HepG2 (cell line): ENCODE data around the gene ABCC1. TPM values are rescaled to one million over a fixed set of nuclear protein-coding genes. Genes with fewer than 3 reads are reported as not detected.

ENCODE experiments used
- GPN1 ChIP-seq: sonication (generic); formaldehyde crosslinking; IDR thresholded peaks from 2 replicates; pipeline ENCODE4 v1.5.1; 2020; ENCODE audit warnings: missing genetic modification reagents, borderline replicate concordance
- MXD4 ChIP-seq: IDR thresholded peaks from 2 replicates; pipeline ENCODE4 v1.6.1; 2016; ENCODE audit warnings: mild to moderate bottlenecking, missing biosample characterization, missing genetic modification reagents
- MXI1 ChIP-seq: IDR thresholded peaks from 3 replicates; pipeline ENCODE4 v1.6.1; 2012; ENCODE audit warnings: low read depth, low read length, inconsistent platforms, borderline replicate concordance
- RNF2 ChIP-seq: fragments of 450-650 bp; conservative IDR thresholded peaks from 2 replicates; pipeline ENCODE4 v1.6.1; 2016; ENCODE audit warnings: low read depth
- RXRA ChIP-seq: sonication (generic); formaldehyde crosslinking; IDR thresholded peaks from 2 replicates; pipeline ENCODE4 v1.5.1; 2020; ENCODE audit warnings: missing genetic modification reagents
- SCMH1 ChIP-seq: sonication (generic); formaldehyde crosslinking; IDR thresholded peaks from 2 replicates; pipeline ENCODE4 v1.9.0; 2021; ENCODE audit warnings: missing genetic modification reagents, mild to moderate bottlenecking, borderline replicate concordance
- SRSF1 ChIP-seq: fragments of 200-400 bp; formaldehyde crosslinking; optimal IDR thresholded peaks from 2 replicates; pipeline ENCODE3; 2017; ENCODE audit warnings: mild to moderate bottlenecking, low read depth, low read length, moderate library complexity
- TEAD3 ChIP-seq: optimal IDR thresholded peaks from 2 replicates; pipeline ENCODE3; 2016; ENCODE audit warnings: borderline replicate concordance
- ZMYM4 ChIP-seq: sonication (generic); formaldehyde crosslinking; IDR thresholded peaks from 2 replicates; pipeline ENCODE4 v1.8.1; 2023; ENCODE audit warnings: mild to moderate bottlenecking, missing genetic modification reagents
- ZNF12 ChIP-seq: sonication (generic); formaldehyde crosslinking; IDR thresholded peaks from 2 replicates; pipeline ENCODE4 v1.5.0; 2020; ENCODE audit warnings: missing genetic modification reagents
- ZNF562 ChIP-seq: sonication (generic); formaldehyde crosslinking; IDR thresholded peaks from 2 replicates; pipeline ENCODE4 v1.8.0; 2022; ENCODE audit warnings: missing genetic modification reagents, borderline replicate concordance
- ZNF564 ChIP-seq: sonication (generic); formaldehyde crosslinking; IDR thresholded peaks from 2 replicates; pipeline ENCODE4 v1.8.1; 2023; ENCODE audit warnings: mild to moderate bottlenecking, missing genetic modification reagents
- ZNF687 ChIP-seq: sonication (generic); formaldehyde crosslinking; IDR thresholded peaks from 2 replicates; pipeline ENCODE4 v1.5.1; 2020; ENCODE audit warnings: mild to moderate bottlenecking, missing genetic modification reagents, moderate library complexity
- ZNF75D ChIP-seq: sonication (generic); formaldehyde crosslinking; IDR thresholded peaks from 2 replicates; pipeline ENCODE4 v1.8.1; 2023; ENCODE audit warnings: missing genetic modification reagents, mild to moderate bottlenecking, borderline replicate concordance
- ZNF780A ChIP-seq: sonication (generic); formaldehyde crosslinking; IDR thresholded peaks from 2 replicates; pipeline ENCODE4 v1.8.0; 2022; ENCODE audit warnings: mild to moderate bottlenecking, missing genetic modification reagents, moderate library complexity
- polyA plus RNA-seq, 8 experiments: library from polyadenylated mRNA; depleted of rRNA in 3 of 8; stranded (reverse) in 7 of 8; unstranded in 1 of 8; fragments of >200 nt; fragmentation: Illumina TruSeq in 4 of 8; extraction: Trizol in 4 of 8; gene quantifications; 2 replicates each; pipeline versions ENCODE4 v1.2.1 to v1.2.3, GENCODE V29; 2011 to 2016; ENCODE audit warnings: low read depth in 4 of 8, missing spikeins in 1 of 8, mixed read lengths in 1 of 8; ENCODE audit not compliant: insufficient read depth in 1 of 8
- total RNA-seq, 5 experiments: library from RNA; depleted of rRNA; stranded (reverse); fragments of >200 nt; fragmentation: Illumina TruSeq; extraction: Trizol; gene quantifications; 2 replicates each; pipeline ENCODE4 v1.2.3, GENCODE V29; 2016; ENCODE audit warnings: low read depth in 1 of 5
- TF ChIP-seq, protein P1 (sequence below): sonication (generic); formaldehyde crosslinking; IDR thresholded peaks from 2 replicates; pipeline ENCODE4 v1.8.1; 2023; ENCODE audit warnings: missing genetic modification reagents, mild to moderate bottlenecking, borderline replicate concordance
- TF ChIP-seq, protein P2 (sequence below): IDR thresholded peaks from 2 replicates; pipeline ENCODE4 v1.4.0; 2020; ENCODE audit warnings: mild to moderate bottlenecking, missing genetic modification reagents
- TF ChIP-seq, protein P3 (sequence below): sonication (generic); formaldehyde crosslinking; conservative IDR thresholded peaks from 2 replicates; pipeline ENCODE4 v1.4.0; 2020; ENCODE audit warnings: missing genetic modification reagents
- TF ChIP-seq, protein P4 (sequence below): sonication (generic); formaldehyde crosslinking; IDR thresholded peaks from 2 replicates; pipeline ENCODE4 v1.8.1; 2023; ENCODE audit warnings: mild to moderate bottlenecking, inconsistent platforms, moderate library complexity, missing genetic modification reagents, borderline replicate concordance

Gene ABCC1
- total and polyA plus RNA-seq, 2 of the 13 experiments (the other 11 are each of a cell fraction or from before 2014, with no cell fraction given): 13.0 to 30.6 TPM

GRCh38 chr16:15950161-15950854 is 892 bp downstream of the ABCC1 start (continued):
- TF ChIP-seq ZNF687 (CRISPR knock-in tag) (peak; percentile 65), ZNF562 (CRISPR knock-in tag) (no peak), SCMH1 (CRISPR knock-in tag) (no peak), MXI1 (peak; percentile 38; the same call in 1 of the 3 replicates), TEAD3 (CRISPR knock-in tag) (peak; percentile 45), GPN1 (CRISPR knock-in tag) (no peak), RXRA (peak; percentile 35; the same call in 1 of the 2 replicates), ZMYM4 (CRISPR knock-in tag) (no peak), ZNF12 (CRISPR knock-in tag) (no peak), SRSF1 (peak; percentile 43), ZNF780A (CRISPR knock-in tag) (no peak), ZNF75D (CRISPR knock-in tag) (no peak), MXD4 (CRISPR knock-in tag) (peak; percentile 45; the same call in 1 of the 2 replicates), RNF2 (no peak), ZNF564 (CRISPR knock-in tag) (no peak)
- TF ChIP-seq, protein P1, sequence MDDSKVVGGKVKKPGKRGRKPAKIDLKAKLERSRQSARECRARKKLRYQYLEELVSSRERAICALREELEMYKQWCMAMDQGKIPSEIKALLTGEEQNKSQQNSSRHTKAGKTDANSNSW (CRISPR knock-in tag): no peak
- TF ChIP-seq, protein P2, sequence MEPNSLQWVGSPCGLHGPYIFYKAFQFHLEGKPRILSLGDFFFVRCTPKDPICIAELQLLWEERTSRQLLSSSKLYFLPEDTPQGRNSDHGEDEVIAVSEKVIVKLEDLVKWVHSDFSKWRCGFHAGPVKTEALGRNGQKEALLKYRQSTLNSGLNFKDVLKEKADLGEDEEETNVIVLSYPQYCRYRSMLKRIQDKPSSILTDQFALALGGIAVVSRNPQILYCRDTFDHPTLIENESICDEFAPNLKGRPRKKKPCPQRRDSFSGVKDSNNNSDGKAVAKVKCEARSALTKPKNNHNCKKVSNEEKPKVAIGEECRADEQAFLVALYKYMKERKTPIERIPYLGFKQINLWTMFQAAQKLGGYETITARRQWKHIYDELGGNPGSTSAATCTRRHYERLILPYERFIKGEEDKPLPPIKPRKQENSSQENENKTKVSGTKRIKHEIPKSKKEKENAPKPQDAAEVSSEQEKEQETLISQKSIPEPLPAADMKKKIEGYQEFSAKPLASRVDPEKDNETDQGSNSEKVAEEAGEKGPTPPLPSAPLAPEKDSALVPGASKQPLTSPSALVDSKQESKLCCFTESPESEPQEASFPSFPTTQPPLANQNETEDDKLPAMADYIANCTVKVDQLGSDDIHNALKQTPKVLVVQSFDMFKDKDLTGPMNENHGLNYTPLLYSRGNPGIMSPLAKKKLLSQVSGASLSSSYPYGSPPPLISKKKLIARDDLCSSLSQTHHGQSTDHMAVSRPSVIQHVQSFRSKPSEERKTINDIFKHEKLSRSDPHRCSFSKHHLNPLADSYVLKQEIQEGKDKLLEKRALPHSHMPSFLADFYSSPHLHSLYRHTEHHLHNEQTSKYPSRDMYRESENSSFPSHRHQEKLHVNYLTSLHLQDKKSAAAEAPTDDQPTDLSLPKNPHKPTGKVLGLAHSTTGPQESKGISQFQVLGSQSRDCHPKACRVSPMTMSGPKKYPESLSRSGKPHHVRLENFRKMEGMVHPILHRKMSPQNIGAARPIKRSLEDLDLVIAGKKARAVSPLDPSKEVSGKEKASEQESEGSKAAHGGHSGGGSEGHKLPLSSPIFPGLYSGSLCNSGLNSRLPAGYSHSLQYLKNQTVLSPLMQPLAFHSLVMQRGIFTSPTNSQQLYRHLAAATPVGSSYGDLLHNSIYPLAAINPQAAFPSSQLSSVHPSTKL (CRISPR knock-in tag): peak; percentile 45; the same call in 1 of the 2 replicates
- TF ChIP-seq, protein P3, sequence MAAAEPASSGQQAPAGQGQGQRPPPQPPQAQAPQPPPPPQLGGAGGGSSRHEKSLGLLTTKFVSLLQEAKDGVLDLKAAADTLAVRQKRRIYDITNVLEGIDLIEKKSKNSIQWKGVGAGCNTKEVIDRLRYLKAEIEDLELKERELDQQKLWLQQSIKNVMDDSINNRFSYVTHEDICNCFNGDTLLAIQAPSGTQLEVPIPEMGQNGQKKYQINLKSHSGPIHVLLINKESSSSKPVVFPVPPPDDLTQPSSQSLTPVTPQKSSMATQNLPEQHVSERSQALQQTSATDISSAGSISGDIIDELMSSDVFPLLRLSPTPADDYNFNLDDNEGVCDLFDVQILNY: 0 out of 2 replicates have a peak, but pooled peaks have one; percentile 26
- TF ChIP-seq, protein P4, sequence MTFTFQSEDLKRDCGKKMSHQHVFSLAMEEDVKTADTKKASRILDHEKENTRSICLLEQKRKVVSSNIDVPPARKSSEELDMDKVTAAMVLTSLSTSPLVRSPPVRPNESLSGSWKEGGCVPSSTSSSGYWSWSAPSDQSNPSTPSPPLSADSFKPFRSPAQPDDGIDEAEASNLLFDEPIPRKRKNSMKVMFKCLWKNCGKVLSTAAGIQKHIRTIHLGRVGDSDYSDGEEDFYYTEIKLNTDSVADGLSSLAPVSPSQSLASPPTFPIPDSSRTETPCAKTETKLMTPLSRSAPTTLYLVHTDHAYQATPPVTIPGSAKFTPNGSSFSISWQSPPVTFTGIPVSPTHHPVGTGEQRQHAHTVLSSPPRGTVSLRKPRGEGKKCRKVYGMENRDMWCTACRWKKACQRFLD (CRISPR knock-in tag): no peak
